GM21619 (cell line): ENCODE measurements around the gene ACSS3.

ENCODE experiments used
- ATAC-seq: cut with Tn5 transposase; IDR thresholded peaks from one replicate; pipeline ENCODE4 v1.9.1; 2021; ENCODE audit not compliant: unreplicated experiment

Gene ACSS3

DNA sequence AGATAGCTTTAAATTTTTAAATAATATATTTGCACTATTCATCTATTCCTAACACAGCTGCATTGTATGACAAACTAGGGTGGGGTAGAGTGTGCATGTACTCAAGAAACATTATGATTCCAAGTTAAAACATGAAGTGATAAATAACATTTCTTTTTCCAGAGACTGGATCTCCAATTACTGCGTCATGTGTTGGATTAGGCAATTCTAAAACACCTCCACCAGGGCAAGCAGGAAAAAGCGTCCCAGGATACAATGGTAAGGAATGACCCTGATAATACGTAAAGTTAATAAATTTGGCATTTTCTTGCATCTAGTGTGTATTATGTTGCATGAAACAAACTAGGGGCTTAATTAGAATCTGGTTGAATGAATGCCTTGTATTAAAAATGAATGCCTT, 138.9 kb downstream of the ACSS3 start:
- no peak for ATAC-seq

DNA sequence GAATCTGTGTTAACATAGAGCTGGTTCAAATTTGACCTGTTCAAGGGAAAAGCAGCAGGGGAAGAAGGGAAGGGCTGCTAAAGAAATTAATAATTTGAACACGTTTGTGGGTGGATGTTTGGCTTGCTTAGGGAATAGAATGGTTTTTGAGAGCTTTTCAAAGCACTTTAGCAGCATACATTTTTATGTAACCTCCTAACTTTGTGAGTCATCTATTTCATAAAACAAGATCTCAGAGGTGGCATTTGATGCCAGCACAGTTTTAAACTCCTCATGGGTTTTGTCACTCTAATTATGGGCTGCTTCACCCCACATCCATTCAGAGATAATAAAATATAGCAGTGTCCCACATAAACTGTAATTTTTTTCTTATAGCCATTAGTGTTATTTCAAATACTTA, 143.8 kb downstream of the ACSS3 start:
- no peak for ATAC-seq

DNA sequence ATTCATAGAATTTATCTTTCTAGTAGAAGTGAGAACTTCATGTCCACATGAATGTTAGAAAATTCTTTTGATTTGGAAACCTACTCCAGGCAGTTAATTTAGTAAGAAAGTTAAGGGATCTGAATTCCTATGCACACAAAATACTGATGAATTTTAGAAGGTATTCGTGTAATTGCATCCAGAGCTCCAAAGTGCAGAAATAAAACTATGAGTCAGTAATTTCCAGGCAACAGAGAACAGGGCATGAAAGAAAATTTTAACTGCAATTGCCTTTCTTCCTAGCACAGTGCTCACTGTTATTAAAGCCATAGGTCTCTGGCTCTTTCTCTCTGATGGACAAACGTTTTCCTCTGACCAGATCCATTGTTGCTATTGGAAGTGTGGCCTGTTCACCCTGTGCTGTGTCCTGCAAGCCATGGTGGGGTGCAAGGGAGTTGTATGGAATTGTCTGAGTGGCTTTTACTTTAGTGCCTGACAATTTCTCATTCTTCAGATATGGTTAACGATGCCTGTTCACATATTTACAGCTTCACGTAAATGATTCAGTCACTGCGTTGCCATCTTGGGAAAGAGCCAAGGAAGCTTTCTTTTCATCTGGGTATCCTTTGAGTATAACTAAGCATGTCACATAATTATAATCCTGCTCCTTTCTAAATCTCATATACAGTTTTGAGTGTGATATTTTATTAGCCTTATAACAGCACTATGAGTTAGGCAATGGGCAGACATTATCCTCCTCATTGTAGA, 145.1 kb downstream of the ACSS3 start:
- no peak for ATAC-seq

DNA sequence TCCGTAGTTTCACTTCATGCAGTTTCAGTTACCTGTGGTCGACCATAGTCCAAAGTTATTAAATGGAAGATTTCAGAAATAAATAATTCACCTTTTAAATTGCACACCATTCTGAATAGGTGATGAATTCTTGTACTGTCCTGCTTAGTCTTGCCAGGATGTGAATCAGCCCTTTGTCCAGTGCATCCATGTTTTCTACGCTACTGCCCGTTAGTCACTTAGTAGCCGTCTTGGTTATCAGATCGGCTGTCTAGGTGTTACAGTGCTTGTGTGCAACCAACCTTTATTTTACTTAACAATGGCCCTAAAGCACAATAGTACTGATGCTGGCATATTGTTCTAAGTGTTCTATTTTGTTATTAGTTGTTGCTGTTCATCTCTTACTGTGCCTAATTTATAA, 146.7 kb downstream of the ACSS3 start:
- no peak for ATAC-seq

DNA sequence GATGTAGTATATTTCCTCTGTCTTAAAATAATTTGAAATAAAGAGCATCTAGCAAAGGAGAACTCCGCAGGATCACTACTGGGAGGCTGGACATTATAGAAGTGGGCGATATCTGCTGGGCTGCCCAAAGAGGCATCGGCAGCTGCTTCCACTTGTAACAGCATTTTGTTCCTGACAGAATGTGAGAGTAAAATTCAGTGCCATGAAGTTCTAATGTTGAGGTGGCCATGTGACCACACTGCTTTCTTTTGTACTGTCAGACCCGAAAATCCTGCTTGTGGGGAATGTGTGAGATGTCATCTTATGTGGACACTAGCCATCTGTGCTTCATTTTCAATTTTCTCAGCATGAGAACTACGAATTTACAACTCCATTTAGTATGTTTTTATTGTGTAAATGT, 151.9 kb downstream of the ACSS3 start:
- no peak for ATAC-seq

DNA sequence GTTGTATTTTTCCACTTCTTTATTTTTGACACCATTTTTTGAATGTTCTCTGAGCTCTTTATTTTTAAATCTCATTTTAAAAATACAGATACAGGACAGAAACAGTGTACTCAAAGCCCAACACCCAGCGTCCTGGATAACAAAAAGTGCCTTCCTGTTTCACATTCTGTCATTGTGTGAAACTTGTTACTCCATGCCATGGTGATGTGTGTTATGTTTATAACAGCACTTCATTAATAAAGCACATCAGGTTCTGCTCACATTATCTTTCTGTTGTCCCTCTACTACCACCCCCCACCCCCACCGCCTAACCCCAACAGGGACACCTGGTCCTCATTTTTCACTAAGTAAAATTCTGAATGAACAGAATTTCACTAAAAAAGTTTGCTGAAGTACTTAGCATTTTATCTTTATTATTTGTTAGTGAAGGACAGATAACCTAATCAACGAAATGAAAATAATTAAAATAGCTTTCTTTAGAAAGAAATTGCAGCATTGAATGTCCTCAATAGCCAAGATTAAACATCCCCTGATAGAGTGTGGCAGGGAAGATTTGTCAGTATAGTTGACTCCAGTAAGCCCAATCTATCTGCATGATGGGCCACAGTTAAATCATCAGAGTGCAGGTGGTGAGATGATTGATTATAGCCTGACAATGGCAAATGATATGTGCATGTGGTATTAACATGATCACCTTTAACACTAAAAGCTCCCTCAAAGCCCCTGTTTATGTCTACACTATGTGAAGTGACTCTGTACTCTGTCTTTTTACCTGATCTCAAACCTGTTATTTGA, 153.9 kb downstream of the ACSS3 start:
- no peak for ATAC-seq

DNA sequence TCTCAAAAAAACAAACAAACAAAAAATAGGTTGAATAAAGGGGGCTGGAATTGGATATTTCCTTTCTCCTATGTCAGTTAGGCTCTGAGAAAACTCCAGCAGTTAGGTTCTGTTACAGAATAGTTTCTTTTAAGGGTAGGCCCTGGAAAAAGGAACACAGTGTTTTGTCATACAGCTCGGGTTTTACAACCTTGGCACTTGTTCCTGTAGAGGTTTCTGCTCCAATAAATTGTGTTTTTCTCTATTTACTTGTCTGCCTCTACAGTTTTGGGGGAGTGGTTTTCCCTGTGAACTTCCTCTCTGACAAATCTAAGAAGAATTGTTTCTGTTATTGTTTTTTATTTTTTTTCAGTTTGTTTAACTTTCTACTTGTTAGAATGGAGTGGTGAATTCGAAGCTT, 167.6 kb downstream of the ACSS3 start:
- ATAC-seq: no peak

DNA sequence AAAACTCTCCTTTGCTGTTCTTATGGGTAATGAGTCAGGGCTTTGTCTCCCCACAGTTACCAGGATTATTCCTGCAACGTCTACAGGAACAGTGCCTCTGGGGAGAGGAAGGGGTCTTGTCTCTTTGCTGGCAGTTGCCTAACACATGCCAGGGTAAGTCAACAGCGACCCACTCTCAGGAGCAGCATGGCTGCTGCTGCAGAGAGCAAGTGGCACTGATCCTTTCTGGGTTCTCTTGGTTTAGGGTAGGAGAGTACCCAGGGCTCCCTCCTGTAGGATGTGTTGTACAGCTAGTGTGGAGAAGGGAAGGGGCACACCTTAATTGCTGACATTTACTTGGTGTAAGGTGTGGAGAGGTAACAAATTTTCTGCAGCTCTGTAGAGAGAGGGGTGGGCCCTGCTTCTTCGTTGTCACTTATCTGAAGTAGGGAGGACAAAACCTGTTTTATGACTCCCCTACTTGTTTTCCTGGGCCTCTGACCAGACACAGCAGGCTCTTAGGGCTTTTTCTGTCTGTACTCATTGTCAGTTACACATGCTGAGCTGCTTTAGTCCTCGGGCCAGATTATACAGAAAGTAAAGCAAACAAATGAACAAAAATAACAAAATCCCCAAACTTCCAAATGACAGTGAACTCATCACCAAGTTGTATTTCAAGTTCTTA, 168.2 kb downstream of the ACSS3 start:
- no peak for ATAC-seq

DNA sequence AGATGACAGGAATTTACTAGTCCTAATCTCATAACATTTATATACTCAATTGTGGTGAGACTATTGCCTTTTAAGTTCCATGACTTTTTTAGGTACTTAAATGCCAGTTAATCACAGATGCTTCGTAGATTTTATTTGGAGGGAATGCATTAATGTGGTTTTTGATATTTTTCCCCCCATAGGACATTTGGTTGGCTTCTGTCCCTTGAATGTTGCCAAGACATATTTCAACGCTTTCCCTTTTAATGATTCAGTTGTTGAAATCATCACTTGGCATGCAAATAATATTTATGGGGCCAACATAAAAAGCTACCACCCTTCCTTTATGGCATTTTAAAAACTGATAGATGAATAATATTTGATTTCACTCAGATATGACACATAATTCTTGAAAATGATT, 172.1 kb downstream of the ACSS3 start:
- no peak for ATAC-seq

DNA sequence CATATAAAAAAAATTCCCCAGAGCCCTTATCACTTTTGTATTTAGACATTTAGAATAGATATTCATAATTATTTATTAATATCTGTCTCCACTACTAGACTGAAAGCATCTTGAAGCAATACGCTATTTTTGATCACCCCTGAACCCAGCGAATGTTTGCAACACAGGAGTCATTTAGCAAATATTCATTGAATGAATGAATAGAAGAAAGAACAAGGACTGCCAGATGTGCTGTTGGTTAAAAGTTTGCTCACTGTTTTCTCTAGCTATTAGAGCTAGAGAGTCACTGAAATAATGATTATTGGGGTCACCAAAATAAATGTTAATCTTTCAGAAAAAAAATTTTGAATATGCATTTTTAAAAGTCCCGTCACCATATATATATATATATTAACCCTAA, 174.3 kb downstream of the ACSS3 start:
- ATAC-seq: no peak

DNA sequence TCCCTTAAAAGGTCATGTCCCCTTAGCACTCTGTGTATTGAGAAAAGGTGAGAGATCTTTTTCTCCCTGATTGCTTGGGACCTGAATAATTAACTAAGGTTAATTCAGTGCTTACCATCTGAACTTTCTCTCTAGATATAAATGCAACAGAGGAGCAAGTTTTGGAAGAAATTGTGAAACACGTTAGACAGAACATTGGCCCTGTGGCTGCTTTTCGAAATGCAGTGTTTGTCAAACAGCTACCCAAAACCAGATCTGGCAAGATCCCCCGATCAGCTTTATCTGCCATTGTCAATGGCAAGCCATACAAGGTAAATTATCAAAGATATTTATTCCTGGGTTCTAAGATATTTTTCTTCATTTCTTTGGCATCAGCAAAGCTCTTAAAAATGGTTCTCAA, 175.5 kb downstream of the ACSS3 start:
- no peak for ATAC-seq

DNA sequence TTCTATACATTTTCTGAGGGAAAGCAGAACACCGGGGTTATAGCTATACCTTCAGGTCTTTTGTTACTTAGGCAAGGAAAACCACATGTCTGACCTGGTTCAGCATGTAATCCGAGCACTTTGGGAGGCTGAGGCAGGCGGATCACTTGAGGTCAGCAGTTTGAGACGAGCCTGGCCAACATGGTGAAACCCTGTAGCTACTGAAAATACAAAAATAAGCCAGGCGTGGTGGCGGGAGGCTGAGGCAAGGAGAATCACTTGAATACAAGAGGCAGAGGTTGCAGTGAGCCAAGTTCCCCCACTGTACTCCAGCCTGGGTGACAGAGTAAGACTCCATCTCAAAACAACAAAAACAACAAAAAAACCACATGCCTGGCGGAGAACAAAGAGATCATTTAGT, 177.6 kb downstream of the ACSS3 start:
- no peak for ATAC-seq

DNA sequence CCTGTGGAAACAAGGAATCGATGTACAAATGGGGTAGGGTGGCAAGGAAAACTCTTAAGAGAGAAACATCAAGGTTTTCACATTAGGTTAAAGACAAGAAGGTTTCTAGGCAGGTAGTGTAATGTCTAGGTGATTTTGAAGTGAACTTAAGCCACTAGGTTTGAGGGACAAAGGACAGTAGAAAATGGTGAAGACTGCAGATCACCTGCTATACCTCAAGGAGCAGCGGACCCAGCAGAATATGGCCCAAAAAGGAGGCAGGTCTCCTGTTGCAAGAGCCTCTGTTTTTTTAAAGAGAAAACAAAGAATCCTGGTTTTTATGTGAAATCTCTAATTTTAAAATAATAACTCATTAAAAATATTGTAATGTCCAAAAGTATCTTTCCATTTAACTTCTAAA, 178.1 kb downstream of the ACSS3 start:
- ATAC-seq: no peak

DNA sequence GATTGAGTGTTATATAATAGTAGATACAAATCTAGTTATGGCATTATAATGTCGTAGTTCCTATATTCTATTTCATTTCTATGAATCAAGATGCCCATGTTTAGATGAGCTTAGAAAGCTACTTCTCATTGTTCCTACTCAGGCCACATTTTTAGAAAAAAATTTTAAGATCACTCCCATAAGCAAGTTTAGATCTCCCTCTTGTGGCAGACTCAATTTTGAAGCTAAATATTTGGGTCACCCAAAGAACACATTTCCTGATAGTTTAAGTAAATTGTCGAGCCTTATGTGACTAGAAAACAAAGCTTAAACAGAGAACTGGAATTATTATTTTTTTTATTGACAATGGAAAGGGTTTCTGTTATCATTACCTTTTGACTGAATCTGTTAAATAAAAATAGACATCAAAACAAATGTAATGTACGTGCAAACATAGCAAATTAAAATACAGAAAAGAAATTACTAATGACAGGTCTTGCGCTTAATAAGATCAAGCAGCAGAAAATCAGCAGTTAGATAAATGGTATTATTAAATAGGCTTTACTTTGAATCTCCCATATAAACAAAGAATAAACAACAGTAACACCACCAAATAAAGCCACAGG, 180.2 kb downstream of the ACSS3 start:
- ATAC-seq: no peak

DNA sequence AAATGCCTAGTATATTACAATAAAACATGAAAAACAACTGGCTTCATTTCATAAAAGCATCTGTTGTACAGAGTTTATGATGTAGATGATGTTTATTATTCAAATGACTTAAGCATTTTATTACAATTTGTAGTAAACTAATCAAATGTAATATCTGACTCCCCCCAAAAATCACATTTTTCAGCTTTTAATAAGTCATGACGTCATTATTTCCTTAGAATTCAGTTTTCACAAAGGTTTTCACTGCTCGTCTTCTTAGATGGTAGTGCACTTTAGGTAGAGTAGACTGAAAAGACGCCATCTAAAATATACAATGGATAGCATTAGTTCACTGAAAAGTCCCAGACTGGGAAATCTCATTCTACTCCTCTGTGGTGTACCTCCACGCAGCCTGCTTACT, 181.5 kb downstream of the ACSS3 start:
- no peak for ATAC-seq

DNA sequence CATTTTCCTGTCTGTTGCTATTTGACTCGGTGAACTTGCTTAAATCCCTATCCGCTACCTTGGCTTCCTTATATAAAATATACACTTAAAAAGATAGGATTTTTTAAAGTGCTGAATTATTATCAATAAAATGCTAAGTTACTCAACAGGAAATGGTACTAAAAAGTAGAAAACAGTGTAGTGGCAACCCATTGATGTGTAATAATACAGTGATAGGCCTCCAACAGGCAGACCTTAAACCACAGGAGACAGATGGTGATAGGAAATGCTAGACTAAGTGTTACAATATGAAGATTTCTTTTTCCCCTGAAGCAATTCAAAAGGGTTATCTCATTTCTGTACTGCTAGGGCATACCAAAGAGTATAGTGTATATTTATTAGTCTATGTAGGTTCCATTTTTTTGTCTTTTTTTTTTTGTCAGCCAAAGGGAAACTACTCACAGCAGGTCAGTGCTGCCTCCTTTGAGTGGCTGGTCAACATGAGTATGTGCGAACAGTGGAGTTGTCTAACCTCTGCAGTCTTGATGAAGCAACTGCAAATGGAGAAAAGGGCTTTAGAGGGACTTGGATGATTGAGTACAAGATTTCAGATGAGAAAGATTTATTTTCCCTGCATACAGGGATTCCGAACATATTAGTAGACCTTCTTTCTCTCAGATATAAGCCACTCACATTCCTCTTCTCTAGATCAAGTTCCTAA, 183.8 kb downstream of the ACSS3 start:
- ATAC-seq: no peak

DNA sequence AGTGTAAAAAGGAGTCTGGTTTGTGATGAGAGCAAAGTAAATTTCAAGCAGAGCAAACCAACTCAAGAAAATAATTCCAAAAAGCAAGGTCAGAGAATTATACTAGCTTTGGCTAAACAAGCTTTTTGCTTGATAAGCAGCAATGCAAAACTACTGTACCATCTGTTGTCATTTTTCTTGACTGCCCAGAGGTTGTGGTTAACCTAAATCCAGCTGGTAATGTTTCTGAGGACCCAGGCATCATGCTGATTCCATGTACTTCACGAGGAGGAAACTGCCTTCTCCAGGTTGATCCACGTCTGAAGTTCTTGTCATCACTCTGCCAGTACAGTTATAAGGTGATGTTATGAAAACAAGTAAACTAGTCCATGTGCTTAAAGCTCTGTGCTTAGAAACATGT, 185.2 kb downstream of the ACSS3 start:
- ATAC-seq: no peak

DNA sequence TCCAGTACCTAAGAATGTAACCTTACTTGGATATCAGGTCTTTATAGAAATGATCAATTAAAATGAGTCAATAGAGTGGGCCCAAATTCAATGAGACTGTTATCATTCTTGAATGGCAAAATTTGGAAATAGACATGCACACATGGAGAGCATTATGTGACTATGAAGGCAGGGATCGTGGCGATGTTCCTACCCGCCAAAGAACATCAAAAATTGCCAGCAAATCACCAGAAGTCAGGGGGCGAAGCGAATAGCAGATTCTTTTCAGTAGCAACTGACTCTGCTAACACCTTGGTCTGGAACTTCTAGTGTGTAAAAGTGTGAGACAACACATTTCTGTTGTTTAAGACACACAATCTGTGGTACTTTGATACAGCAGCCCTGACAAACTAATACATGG, 192.5 kb downstream of the ACSS3 start:
- no peak for ATAC-seq

DNA sequence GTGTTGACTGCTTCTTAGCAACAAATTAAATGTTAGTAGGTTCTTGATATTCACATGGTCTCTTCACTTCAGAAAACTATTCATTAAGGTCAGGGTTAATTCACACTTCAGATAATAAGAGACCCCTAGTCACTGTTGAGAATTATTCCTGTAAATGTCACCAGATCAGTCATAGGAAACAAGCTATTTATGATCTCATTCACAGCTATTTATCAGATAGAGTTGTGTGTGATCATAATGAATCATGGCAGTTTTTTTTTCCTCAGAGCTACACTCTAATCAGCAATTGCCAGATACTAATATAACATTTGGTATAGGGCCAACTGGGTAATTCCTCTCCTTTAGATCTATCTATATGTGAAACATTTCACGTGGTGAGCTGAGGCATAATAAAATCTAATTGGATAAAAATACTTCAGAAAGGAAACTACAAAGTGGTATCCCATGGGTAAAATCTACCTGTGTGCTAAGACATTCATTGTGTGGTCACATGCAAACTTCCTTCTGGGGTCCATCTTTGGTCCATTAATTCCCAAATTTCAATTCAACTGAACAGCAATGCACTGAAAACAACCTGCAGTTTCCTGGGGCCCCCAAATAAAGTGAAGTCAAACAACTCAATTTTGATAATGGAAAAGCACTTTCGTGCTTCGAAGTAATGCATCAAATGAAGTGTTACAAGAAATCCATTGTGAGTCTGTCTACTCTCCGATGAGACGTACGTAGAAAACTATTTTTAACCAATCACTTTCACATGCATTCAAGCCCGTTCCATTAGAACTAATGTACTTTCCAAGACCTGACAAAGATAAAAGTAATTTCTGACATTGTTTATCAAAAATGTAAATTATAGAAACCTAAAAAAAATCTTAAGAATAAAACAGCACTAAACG, 197.0 kb downstream of the ACSS3 start:
- ATAC-seq: no peak

DNA sequence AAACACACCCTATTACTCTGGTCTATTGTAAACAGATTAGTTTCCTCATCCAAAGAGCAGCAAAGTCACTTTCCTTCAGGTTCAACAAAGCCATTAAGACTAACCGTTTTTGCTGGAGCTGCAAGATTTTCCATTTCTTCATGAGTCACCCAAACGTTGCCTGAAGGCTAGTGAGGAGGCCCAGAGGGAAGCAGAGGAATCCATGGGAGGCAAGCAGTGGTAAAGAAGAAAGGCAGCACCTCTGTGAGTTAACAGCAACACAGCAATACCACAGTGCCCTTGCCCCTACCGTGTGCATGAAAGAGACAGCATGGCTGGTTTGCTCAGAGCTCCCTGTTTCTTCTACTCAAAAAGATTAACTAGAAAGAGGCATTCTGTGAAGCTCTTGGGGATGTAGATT, 206.3 kb downstream of the ACSS3 start:
- ATAC-seq: no peak
